HG03378 (cell line): ENCODE data around the gene C12orf60.
"Not testable (repeated sequence)": the region's sequence is repeated elsewhere in the genome, so short reads cannot be mapped to it uniquely, and the experiment has no call there.

Experiments used
- ATAC-seq: cut with Tn5 transposase; IDR thresholded peaks from one replicate; pipeline ENCODE4 v1.9.1; 2021; ENCODE audit warnings: mild to moderate bottlenecking, moderate library complexity; ENCODE audit not compliant: unreplicated experiment

Gene C12orf60

DNA sequence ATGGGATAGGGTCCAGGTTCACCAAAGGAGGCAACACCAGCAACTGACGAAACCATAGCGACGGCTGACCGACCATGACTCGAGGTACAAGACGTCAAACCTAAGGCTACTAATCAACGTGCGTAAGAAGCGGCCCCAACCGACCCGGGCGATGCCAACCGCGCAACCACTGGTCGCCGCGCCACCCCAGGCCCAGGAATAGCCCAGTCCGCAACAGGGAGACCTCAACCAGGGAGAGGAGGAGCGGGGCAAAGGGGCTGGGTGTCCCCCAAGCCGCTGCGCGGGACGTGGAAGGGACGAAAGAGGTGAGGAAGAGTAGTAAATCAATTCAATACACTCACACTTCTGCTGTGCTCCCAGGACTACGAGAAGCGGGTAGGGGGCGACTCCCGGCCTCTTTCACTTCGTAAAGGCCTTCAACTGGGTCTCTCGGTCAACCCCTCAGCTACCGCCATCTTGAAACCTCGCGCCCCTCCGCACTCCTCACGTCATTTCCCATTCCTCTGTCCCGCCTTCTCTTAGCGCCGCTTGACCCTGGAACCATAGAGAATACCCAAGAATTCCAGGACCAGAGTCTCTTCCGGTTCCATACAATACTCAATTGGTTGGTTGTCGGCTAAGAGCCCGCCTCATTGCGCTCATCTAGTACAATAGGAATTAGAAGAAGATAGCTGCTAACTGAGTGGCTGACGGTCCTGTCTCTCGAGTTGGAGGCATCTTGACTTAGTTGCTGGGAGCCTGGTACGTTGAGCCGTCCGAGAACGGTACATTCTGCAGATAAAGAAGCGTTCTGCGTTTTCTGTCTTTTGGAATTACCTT lies at the start of gene C12orf60, which contains the start of gene WBP11:
TSS of gene C12orf60 (plus strand) at position 660 of the 819 bp plus-strand sequence. CDS start 19,266 bp downstream, outside the sequence.
TSS of gene WBP11 (minus strand) at position 468 of the 819 bp plus-strand sequence. CDS start 2,095 bp downstream, outside the sequence.
- ATAC-seq = peak; percentile 100

DNA sequence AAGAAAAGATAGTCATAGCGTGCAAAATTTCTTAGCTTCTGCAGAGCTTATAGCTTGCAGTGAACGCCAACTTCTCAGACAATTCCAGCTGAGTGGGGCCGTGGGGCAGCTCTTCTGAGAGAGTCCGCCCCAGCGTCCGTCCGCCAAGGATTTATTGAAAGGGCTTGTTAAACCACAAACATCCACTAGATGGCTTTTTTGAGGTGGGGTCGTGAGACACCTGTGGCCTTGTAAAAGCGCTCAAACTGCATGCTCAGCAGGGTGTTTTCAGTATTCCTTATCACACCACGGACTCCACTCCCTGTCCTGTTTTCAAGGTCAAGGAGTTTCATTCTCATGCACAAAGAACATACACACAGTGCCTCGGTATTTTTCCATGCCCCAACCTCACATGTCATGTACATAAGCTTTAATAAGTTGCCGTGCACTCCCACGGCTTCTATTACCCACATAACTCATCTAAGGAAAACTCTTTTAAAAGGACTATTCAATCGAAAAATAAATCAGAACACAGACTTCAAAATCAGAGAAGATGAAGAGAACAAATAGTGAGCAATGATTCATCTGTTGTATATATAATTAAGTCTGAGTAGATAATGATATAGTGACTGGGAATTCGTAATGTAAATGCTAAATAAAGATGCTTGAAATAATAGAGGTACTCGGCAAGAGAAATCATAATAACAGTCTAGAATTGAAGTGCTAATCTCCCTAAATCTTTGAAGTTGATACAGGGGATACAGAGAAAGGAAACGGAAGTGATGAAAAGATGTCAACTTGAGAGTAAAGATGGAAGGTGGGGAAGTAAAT lies 46.9 kb upstream of the C12orf60 start:
- no peak for ATAC-seq

DNA sequence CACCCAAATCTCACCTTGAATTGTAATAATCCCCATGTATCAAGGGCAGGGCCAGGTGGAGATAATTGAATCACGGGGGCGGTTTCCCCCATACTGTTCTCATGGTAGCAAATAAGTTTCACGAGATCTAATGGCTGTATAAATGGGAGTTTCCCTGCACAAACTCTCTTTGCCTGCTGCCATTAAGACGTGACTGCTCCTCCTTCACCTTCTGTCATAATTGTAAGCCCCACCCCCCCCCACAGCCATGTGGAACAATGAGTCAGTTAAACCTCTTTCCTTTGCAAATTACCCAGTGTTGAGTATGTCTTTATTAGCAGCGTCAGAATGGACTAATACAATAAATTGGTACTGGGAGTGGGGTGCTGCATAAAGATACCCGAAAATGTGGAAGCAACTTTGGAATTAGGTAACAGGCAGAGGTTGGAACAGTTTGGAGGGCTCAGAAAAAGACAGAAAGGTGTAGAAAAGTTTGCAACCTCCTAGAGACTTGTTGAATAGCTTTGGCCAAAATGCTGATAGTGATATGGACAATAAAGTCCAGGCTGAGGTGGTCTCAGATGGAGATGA lies 43.7 kb upstream of the C12orf60 start:
- not testable (repeated sequence) for ATAC-seq

DNA sequence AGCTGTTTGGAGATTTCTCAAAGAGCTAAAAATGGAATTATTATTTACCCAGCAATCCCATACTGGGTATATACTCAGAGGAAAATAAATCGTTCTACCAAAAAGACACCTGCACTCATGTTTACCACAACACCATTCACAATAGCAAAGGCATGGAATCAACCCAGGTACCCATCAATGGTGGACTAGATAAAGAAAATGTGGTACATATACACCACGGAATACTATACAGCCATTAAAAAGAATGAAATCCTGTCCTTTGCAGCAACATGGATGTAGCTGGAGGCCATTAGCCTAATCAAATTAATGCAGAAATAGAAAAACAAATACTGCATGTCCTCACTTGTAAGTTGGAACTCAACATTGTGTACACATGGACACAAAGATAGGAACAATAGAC lies 38.1 kb upstream of the C12orf60 start:
- ATAC-seq = no peak

GRCh38 chr12:14766020-14766419 lies 37.5 kb upstream of the C12orf60 start:
- ATAC-seq = not testable (repeated sequence)

GRCh38 chr12:14766649-14767215 lies 36.7 kb upstream of the C12orf60 start:
- no peak for ATAC-seq

GRCh38 chr12:14767617-14768016 lies 35.9 kb upstream of the C12orf60 start:
- no peak for ATAC-seq

GRCh38 chr12:14768823-14769405 lies 34.6 kb upstream of the C12orf60 start:
- ATAC-seq = no peak

DNA sequence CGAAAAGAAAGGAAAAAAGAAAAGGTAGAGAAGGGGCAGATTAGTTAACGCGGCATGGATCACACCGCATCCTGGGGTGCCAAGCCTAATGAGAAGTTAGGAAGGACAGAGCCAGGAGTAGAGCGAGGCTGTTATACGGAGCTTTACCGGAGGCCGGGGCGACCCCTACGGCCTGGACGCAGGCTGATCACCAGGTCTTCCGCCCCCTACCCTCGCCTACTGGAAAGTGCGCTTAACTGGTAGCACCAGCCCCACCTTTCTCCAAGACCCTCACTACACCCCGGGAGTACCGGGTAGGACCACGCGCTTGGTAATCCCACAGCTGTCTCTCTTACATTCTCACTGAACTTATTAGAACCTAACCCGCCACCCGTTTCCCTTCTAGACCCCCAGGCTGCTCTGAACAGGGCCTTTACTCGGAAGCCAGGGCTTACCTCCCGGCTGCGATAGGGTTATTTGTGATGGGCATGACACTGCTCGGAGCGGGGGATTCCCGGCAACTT lies 34.0 kb upstream of the C12orf60 start:
- peak; percentile 0 for ATAC-seq

GRCh38 chr12:14769969-14770495 lies 33.4 kb upstream of the C12orf60 start:
- peak; percentile 34 for ATAC-seq

DNA sequence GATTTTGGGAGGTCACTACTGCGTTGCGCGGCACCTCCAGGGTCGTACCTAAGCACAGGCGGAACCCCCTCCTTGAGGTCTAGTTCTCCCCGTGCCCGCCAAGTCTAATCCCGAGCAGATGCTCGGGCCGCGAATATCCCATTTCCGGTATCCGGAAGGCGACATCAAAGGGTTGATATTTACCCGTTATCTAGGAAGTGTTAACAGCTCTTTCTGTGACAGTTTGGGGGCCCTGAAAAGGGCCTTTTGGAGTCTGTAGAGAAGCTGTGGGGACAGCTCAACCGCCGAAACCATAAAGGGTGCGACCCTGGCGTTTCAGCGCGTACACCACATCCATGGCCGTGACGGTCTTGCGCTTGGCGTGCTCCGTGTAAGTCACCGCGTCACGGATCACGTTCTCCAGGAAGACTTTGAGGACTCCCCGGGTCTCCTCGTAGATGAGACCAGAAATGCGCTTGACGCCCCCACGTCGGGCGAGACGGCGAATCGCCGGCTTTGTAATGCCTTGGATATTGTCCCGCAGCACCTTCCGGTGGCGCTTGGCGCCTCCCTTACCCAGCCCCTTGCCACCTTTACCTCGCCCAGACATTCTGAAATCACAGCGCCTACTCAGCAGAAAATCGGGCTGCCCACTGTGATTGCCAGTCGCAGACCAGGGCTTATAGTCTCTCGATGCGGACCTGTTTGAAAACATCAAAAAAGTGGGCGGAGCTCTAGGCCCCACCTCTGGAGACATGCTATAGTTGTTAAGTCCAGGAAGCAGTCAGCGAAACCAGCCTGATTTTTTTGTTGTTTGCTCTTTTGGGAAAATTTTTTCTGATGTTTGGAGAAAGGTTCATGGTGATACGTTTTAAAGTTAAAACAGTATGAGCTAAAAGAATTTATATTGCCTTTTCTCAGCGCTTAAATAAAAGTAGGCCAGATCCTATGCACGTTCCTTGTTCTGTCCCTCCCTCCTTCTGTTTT lies 32.7 kb upstream of the C12orf60 start:
- peak; percentile 26 for ATAC-seq

DNA sequence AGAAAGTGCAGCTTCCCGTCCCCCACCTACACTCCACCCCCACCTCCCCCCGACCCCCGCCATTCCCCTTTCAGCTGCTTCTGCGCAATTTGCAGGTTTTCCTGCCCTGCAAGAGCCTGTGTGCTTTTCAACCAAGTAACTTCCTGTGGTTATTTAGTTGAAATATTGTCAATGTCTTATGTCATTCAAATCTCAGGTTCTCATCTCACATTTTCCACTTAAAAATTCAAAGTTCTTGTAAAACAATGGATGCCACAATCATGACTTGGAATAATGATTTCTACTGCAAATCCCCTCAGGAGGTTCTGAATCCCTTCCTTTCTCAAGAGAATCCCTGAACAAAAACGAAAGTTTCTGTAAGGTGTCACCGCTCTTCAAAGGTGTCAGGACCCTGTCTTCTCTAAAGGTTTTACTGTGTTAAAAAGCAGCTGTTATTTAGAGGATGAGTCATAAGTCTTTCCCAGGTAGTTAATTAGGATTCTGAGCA lies 31.8 kb upstream of the C12orf60 start:
- ATAC-seq = no peak

- ATAC-seq = no peak
Measured at GRCh38 chr12:14772946-14773345, 30.5 kb upstream of the C12orf60 start.

DNA sequence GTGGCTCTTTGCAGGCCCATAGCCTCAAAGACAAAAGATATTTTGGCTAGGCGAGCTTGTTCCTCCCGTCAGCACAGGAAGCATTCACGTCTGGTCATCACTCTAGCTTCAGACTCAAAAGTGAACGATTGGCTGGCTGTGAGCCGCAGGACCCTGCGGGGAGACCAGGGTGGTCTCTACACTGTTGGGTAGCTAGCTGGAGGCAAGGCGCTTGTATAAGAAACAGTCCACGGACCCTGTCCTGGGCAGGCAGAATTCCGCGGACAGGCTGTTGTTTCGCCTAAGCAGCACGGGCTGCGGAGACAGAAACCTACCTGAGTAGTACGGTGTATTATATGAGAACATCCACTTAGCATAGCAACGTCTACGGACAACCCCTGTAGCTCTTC lies 29.8 kb upstream of the C12orf60 start:
- peak; percentile 16 for ATAC-seq

DNA sequence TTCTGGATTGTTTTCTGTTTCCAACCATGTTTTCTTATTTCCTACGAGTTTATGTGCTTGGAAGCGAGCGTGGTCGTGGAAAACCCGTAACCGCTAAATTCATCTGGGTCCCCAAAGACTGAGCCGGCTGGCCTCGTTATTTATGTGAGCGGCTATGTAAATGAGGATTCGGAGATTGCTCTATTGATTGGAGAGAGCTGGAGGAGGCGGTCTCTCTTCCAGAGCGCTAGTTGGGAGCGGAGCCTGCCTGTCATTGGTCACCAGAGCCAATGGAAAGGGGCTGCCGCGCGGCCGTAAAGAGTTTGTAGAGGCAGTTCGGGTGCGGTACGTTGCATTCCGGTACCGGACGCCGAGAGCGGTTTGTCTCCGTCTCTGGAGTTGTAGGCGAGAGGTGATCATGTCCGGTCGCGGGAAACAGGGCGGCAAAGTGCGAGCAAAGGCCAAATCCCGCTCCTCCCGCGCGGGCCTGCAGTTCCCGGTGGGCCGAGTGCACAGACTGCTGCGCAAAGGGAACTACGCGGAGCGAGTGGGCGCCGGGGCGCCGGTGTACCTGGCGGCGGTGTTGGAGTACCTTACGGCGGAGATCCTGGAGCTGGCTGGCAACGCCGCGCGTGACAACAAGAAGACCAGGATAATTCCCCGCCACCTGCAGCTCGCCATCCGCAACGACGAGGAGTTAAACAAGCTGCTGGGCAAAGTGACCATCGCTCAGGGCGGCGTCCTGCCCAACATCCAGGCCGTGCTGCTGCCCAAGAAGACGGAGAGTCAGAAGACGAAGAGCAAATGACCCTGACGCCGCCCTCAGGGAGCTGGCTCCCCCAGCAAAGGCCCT lies 29.2 kb upstream of the C12orf60 start:
- ATAC-seq = peak; percentile 65

- ATAC-seq = no peak
Measured at GRCh38 chr12:14774906-14775635, 28.4 kb upstream of the C12orf60 start.

DNA sequence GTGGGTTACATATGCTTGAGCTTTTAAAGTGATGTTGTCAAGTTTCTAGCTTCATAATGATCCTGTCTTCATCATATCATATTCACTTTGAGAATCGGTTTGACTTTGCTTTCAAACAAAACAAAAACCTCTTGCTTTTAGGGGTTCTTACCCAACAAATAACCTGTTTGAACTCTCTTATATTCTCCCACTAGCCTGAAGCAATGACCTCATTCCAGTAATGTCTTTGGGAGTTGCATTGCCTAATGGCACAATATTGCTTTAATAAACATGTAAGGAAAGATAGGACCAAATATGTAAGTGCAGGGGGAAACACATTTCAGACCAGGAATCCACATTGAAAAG lies 27.9 kb upstream of the C12orf60 start:
- ATAC-seq = no peak
